Endometrial microvascular endothelial cells (primary cell): ENCODE results near the gene CCL22. TPM values are rescaled to one million over a fixed set of nuclear protein-coding genes. Genes with fewer than 3 reads are reported as not detected.
"Not testable (repeated sequence)": the region's sequence is repeated elsewhere in the genome, so short reads cannot be mapped to it uniquely, and the experiment has no call there.

Experiments
- in situ Hi-C: cut with HindIII; loops from 2 replicates; pipeline ENCODE4 v1.10.0; 2017; ENCODE audit warnings: low sequenced_read_pairs, low pct_unique_long_range_greater_than_20kb; ENCODE audit errors: inconsistent ontology term
- total RNA-seq: library from RNA; depleted of rRNA; stranded (reverse); fragments of >200 nt; gene quantifications from one replicate; pipeline ENCODE4 v1.2.3, GENCODE V29; 2015; ENCODE audit errors: inconsistent ontology term

CCL22 gene
- total RNA-seq, 1 donor from 2014 or later, result not detected

- in situ Hi-C loops, result no loop called here
Observed at GRCh38 chr16:57372372-57373116, 14.0 kb downstream of the CCL22 start, which contains the start of gene CX3CL1. Gene CX3CL1 (plus strand): TSS chr16:57372490. CDS start chr16:57372569, 79 bp downstream.

GRCh38 chr16:57373117-57373947 lies 14.7 kb downstream of the CCL22 start:
- in situ Hi-C loops, result no loop called here

- in situ Hi-C loops, result no loop called here
Observed at GRCh38 chr16:57374067-57374534, 15.5 kb downstream of the CCL22 start.

GRCh38 chr16:57374925-57375465 lies 16.4 kb downstream of the CCL22 start:
- in situ Hi-C loops, result not testable (repeated sequence)

GRCh38 chr16:57376313-57376818 lies 17.8 kb downstream of the CCL22 start:
- in situ Hi-C loops, result no loop called here

- in situ Hi-C loops, result no loop called here
Observed at GRCh38 chr16:57377080-57377841, 18.7 kb downstream of the CCL22 start.

GRCh38 chr16:57379579-57379978 lies 21.0 kb downstream of the CCL22 start:
- in situ Hi-C loops, result no loop called here

GRCh38 chr16:57380671-57381462 lies 22.3 kb downstream of the CCL22 start:
- in situ Hi-C loops, result no loop called here

- in situ Hi-C loops, result no loop called here
Observed at GRCh38 chr16:57381791-57382534, 23.4 kb downstream of the CCL22 start.

GRCh38 chr16:57382535-57383275 lies 24.1 kb downstream of the CCL22 start:
- in situ Hi-C loops, result no loop called here

GRCh38 chr16:57383276-57384247 lies 25.0 kb downstream of the CCL22 start:
- in situ Hi-C loops, result no loop called here

GRCh38 chr16:57384248-57385070 lies 25.9 kb downstream of the CCL22 start:
- in situ Hi-C loops, result no loop called here

GRCh38 chr16:57385083-57385482 lies 26.5 kb downstream of the CCL22 start:
- in situ Hi-C loops, result no loop called here

- in situ Hi-C loops, result no loop called here
Observed at GRCh38 chr16:57386381-57386951, 27.9 kb downstream of the CCL22 start.
